Measurements from ENCODE around the gene GDF7.

GRCh38 chr2:20656561-20656960 lies 10.4 kb upstream of the GDF7 start:
- TF ChIP-seq, protein P1, sequence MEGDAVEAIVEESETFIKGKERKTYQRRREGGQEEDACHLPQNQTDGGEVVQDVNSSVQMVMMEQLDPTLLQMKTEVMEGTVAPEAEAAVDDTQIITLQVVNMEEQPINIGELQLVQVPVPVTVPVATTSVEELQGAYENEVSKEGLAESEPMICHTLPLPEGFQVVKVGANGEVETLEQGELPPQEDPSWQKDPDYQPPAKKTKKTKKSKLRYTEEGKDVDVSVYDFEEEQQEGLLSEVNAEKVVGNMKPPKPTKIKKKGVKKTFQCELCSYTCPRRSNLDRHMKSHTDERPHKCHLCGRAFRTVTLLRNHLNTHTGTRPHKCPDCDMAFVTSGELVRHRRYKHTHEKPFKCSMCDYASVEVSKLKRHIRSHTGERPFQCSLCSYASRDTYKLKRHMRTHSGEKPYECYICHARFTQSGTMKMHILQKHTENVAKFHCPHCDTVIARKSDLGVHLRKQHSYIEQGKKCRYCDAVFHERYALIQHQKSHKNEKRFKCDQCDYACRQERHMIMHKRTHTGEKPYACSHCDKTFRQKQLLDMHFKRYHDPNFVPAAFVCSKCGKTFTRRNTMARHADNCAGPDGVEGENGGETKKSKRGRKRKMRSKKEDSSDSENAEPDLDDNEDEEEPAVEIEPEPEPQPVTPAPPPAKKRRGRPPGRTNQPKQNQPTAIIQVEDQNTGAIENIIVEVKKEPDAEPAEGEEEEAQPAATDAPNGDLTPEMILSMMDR (IDR thresholded peaks at IDR 0.05; ENCODE audit: low read depth, low read length): no peak
- no peak for TF ChIP-seq POLR2A (IDR thresholded peaks at IDR 0.05; ENCODE audit: extremely low read depth, insufficient read length)

All from NB4 (cell line).